HCT116 (cell line): ENCODE measurements around the gene PRKCQ. TPM values are rescaled to one million over a fixed set of nuclear protein-coding genes. Genes with fewer than 3 reads are reported as not detected.

Source experiments
- ATAC-seq: fragments of 200-7000 bp; cut with Tn5 transposase; 2 replicates; pipeline ENCODE4 v1.9.1; 2020; ENCODE audit warnings: mild to moderate bottlenecking, moderate library complexity
- BruUV-seq: library from RNA; stranded (reverse); fragments of 400-500 nt; replicated peaks from 2 replicates; lab custom pipeline; 2021; lab: Mats Ljungman, UMichigan
- CTCF ChIA-PET: fragments of 300-600 bp; sonication (Branson Sonifier 250); formaldehyde crosslinking; loops from one replicate; lab custom pipeline; 2021; ENCODE audit warnings: antibody characterized with exemption; lab: Charles Lee
- POLR2A ChIA-PET: fragments of 300-600, 350-600 bp; sonication (Branson Sonifier 250); formaldehyde crosslinking; loops from one replicate; lab custom pipeline; 2021; ENCODE audit warnings: antibody characterized with exemption; lab: Charles Lee
- RAD21 ChIA-PET, 2 experiments: fragments of 300-600 bp; sonication (Branson Sonifier 250); formaldehyde crosslinking; loops; one replicate each; lab custom pipeline; 2023; ENCODE audit warnings: low total read pairs in 2 of 2; ENCODE audit not compliant: uncharacterized antibody in 2 of 2, unreplicated experiment in 2 of 2, low non-redundant PET in 1 of 2; lab: Charles Lee
- DNase-seq: peaks from one replicate; pipeline ENCODE4 v3.0.0-alpha.2; 2010; ENCODE audit warnings: low read depth, low spot score
- H2AFZ ChIP-seq: fragments of 200-600 bp; shearing (Covaris generic), sonication (generic); 2 replicates; pipeline ENCODE4 v1.6.1; 2017; ENCODE audit warnings: low read depth, mixed run types, mixed read lengths, antibody characterized with exemption, low read length; ENCODE audit not compliant: poor library complexity, severe bottlenecking
- H3K27ac ChIP-seq: 2 replicates; pipeline ENCODE4 v1.5.1; 2012; ENCODE audit warnings: low read depth, low read length
- H3K27me3 ChIP-seq: fragments of 200-600 bp; sonication (generic); 2 replicates; pipeline ENCODE4 v1.6.1; 2016; ENCODE audit warnings: mixed run types, low read length, mixed read lengths; ENCODE audit not compliant: insufficient read depth
- H3K36me3 ChIP-seq, 2 experiments: fragments of 200-500 bp in 1 of 2; fragments of 200-600 bp in 1 of 2; sonication (Bioruptor generic) in 1 of 2; sonication (generic) in 1 of 2; 2 replicates each; pipeline versions ENCODE4 v1.5.1 to v1.6.1; 2014 to 2016; ENCODE audit warnings: low read length in 2 of 2, inconsistent platforms in 1 of 2, mixed read lengths in 1 of 2, mixed run types in 1 of 2; ENCODE audit not compliant: insufficient read depth in 2 of 2, control insufficient read depth in 1 of 2
- H3K4me1 ChIP-seq, 2 experiments: fragments of 200-600 bp in 1 of 2; sonication (generic) in 1 of 2; 2 replicates each; pipeline versions ENCODE4 v1.5.1 to v1.6.1; 2012 to 2017; ENCODE audit warnings: low read length in 2 of 2, inconsistent platforms in 1 of 2, mild to moderate bottlenecking in 1 of 2, mixed read lengths in 1 of 2, mixed run types in 1 of 2, moderate library complexity in 1 of 2; ENCODE audit not compliant: insufficient read depth in 2 of 2, control insufficient read depth in 1 of 2
- H3K4me2 ChIP-seq: fragments of 200-600 bp; sonication (generic); 2 replicates; pipeline ENCODE4 v1.6.1; 2017; ENCODE audit warnings: mixed run types, low read length, mixed read lengths
- H3K4me3 ChIP-seq, 2 experiments: fragments of 200-600 bp in 1 of 2; sonication (generic) in 1 of 2; replicated peaks in 1 of 2; 2 replicates each; pipeline ENCODE4 v1.5.1; 2011 to 2016; ENCODE audit warnings: low read length in 2 of 2, control low read depth in 1 of 2, low read depth in 1 of 2, mild to moderate bottlenecking in 1 of 2, mixed read lengths in 1 of 2, mixed run types in 1 of 2
- H3K79me2 ChIP-seq: fragments of 200-600 bp; sonication (generic); 2 replicates; pipeline ENCODE4 v1.6.1; 2017; ENCODE audit warnings: mild to moderate bottlenecking, mixed run types, low read length, moderate library complexity, mixed read lengths; ENCODE audit not compliant: insufficient read depth
- H3K9ac ChIP-seq: fragments of 200-600 bp; sonication (generic); 2 replicates; pipeline ENCODE4 v1.6.1; 2016; ENCODE audit warnings: low read length, mixed read lengths
- H3K9me2 ChIP-seq: fragments of 200-600 bp; sonication (generic), shearing (Covaris generic); 2 replicates; pipeline ENCODE4 v1.6.1; 2017; ENCODE audit warnings: mixed run types, mild to moderate bottlenecking, moderate library complexity; ENCODE audit not compliant: insufficient read depth
- H3K9me3 ChIP-seq, 2 experiments: fragments of 200-500 bp in 1 of 2; fragments of 200-600 bp in 1 of 2; sonication (Bioruptor generic) in 1 of 2; sonication (generic) in 1 of 2; 2 replicates each; pipeline ENCODE4 v1.6.1; 2014 to 2017; ENCODE audit warnings: low read length in 2 of 2, mixed read lengths in 2 of 2, inconsistent platforms in 1 of 2, low read depth in 1 of 2, mild to moderate bottlenecking in 1 of 2, mixed run types in 1 of 2, moderate library complexity in 1 of 2; ENCODE audit not compliant: control insufficient read depth in 1 of 2, insufficient read depth in 1 of 2
- H4K20me1 ChIP-seq: fragments of 200-600 bp; sonication (generic), shearing (Covaris generic); 2 replicates; pipeline ENCODE4 v1.6.1; 2017; ENCODE audit warnings: mixed run types, mild to moderate bottlenecking, moderate library complexity; ENCODE audit not compliant: insufficient read depth
- CBX3 ChIP-seq: IDR thresholded peaks from 2 replicates; pipeline ENCODE4 v1.6.1; 2012; ENCODE audit warnings: low read depth
- CEBPB ChIP-seq: IDR thresholded peaks from 2 replicates; pipeline ENCODE4 v1.6.1; 2012; ENCODE audit warnings: low read depth
- ELF1 ChIP-seq: IDR thresholded peaks from 2 replicates; pipeline ENCODE4 v1.6.1; 2012; ENCODE audit warnings: low read depth, borderline replicate concordance
- EZH2 ChIP-seq: fragments of 200-600 bp; sonication (generic); IDR thresholded peaks from 2 replicates; pipeline ENCODE4 v1.6.1; 2017; ENCODE audit warnings: antibody characterized with exemption, mixed run types
- EZH2phosphoT487 ChIP-seq: fragments of 200-600 bp; IDR thresholded peaks from 2 replicates; pipeline ENCODE4 v1.6.1; 2018; ENCODE audit warnings: antibody characterized with exemption, borderline replicate concordance
- FOSL1 ChIP-seq: IDR thresholded peaks from 2 replicates; pipeline ENCODE4 v1.6.1; 2012; ENCODE audit warnings: low read depth
- POLR2A ChIP-seq: IDR thresholded peaks from 2 replicates; pipeline ENCODE4 v1.7.0; 2011; ENCODE audit warnings: borderline replicate concordance; ENCODE audit not compliant: insufficient read depth, insufficient read length; ENCODE audit errors: extremely low read depth
- POLR2AphosphoS5 ChIP-seq: IDR thresholded peaks from 2 replicates; pipeline ENCODE4 v1.6.1; 2011; ENCODE audit warnings: mild to moderate bottlenecking, low read depth, low read length, moderate library complexity
- RAD21 ChIP-seq: IDR thresholded peaks from 2 replicates; pipeline ENCODE4 v1.6.1; 2012; ENCODE audit warnings: low read depth, mild to moderate bottlenecking
- SIN3A ChIP-seq: IDR thresholded peaks from 2 replicates; pipeline ENCODE4 v1.6.1; 2012; ENCODE audit warnings: low read depth
- SRF ChIP-seq: IDR thresholded peaks from 2 replicates; pipeline ENCODE4 v1.6.1; 2012; ENCODE audit warnings: low read depth
- TCF7L2 ChIP-seq: IDR thresholded peaks from 2 replicates; pipeline ENCODE4 v1.7.0; 2011; ENCODE audit warnings: borderline replicate concordance, inconsistent platforms; ENCODE audit not compliant: insufficient read depth, insufficient read length; ENCODE audit errors: extremely low read depth
- YY1 ChIP-seq: IDR thresholded peaks from 2 replicates; pipeline ENCODE4 v1.6.1; 2011; ENCODE audit warnings: low read length, low read depth, moderate library complexity, mild to moderate bottlenecking; ENCODE audit not compliant: insufficient replicate concordance; ENCODE audit errors: extremely low read depth
- ZNF274 ChIP-seq: fragments of 200-500 bp; sonication (Bioruptor generic); IDR thresholded peaks from 2 replicates; pipeline ENCODE4 v1.6.1; 2014; ENCODE audit warnings: mild to moderate bottlenecking, low read depth, low read length, inconsistent platforms
- intact Hi-C: fragments of 100-400 bp; cut with micrococcal nuclease; formaldehyde crosslinking; loops from 2 replicates; pipeline ENCODE4 v1.10.0; 2022
- total RNA-seq: library from RNA; stranded (reverse); gene quantifications from one replicate; pipeline ENCODE4 v1.2.1, GENCODE V29; 2021; ENCODE audit not compliant: unreplicated experiment
- TF ChIP-seq, protein P1 (sequence below): IDR thresholded peaks from 2 replicates; pipeline ENCODE4 v1.6.1; 2012
- TF ChIP-seq, protein P2 (sequence below), 3 experiments: fragments of 200-600 bp in 1 of 3; sonication (generic) in 1 of 3; IDR thresholded peaks in 2 of 3; conservative IDR thresholded peaks in 1 of 3; 2 replicates each; pipeline ENCODE4 v1.5.1; 2012 to 2017; ENCODE audit warnings: low read depth in 2 of 3, low read length in 2 of 3, antibody characterized with exemption in 1 of 3, borderline replicate concordance in 1 of 3, control low read depth in 1 of 3, mild to moderate bottlenecking in 1 of 3, mixed read lengths in 1 of 3, mixed run types in 1 of 3, moderate library complexity in 1 of 3; ENCODE audit not compliant: insufficient read depth in 1 of 3

The PRKCQ gene
- total RNA-seq, 1 experiment from 2014 or later: 0.54 TPM

DNA sequence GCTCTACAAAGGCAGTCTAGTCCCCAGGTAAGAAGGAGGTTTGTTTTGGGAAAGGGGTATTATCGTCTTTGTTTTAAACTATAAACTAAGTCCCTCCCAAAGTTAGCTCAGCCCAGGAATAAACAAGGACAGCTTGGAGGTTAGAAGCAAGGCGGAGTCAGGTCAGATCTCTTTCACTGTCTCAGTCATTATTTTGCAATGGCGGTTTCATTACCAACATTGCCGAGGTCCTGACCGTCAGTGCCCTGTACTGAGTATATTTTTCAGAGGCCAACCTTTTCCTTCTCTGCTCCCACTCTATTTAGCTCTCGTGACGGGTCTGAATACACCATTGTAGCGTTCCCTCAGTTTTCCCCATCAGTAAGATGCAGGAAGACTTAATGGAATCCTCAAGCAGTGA lies 184.5 kb downstream of the PRKCQ start:
- Histone ChIP-seq H3K9ac (no peak overlapping the region), H3K9me2 (no peaks in the 10 kb centered on the region), H3K4me3 (no peak overlapping the region), H3K4me1 (no peaks in the 10 kb centered on the region), H3K9me3 (peaks cover 0 to 3% of the 10 kb centered on the region in 2 experiments; a peak in 1 of 4 replicates), H3K36me3 (no peaks in the 10 kb centered on the region), H4K20me1 (no peaks in the 10 kb centered on the region), H3K79me2 (no peaks in the 10 kb centered on the region), H3K4me2 (no peak overlapping the region), H3K27ac (no peak overlapping the region), H3K27me3 (no peaks in the 10 kb centered on the region), H2AFZ (no peak overlapping the region)
- TF ChIP-seq RAD21: no peak
- TF ChIP-seq EZH2phosphoT487: no peak
- TF ChIP-seq EZH2: no peak
- TF ChIP-seq ZNF274: no peak
- TF ChIP-seq FOSL1: no peak
- TF ChIP-seq, protein P1, sequence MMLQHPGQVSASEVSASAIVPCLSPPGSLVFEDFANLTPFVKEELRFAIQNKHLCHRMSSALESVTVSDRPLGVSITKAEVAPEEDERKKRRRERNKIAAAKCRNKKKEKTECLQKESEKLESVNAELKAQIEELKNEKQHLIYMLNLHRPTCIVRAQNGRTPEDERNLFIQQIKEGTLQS: no peak
- ChIA-PET CTCF (no interaction called here), RAD21 (no interaction called here), POLR2A (no interaction called here)
- intact Hi-C loops: no loop called here
- DNase-seq: no peak
- no peak for ATAC-seq
- BruUV-seq: no TSS peak

GRCh38 chr10:6394084-6394483 lies 186.0 kb downstream of the PRKCQ start:
- no peaks in the 10 kb centered on the region for H3K27me3 ChIP-seq
- CTCF ChIA-PET: no interaction called here
- RAD21 ChIA-PET: no interaction called here
- no peaks in the 10 kb centered on the region for H3K79me2 ChIP-seq
- intact Hi-C loops: no loop called here
- H3K4me2 ChIP-seq: no peak overlapping the region
- H2AFZ ChIP-seq: no peak overlapping the region
- H3K4me1 ChIP-seq: no peaks in the 10 kb centered on the region
- ATAC-seq (no peak), DNase-seq (no peak)
- no peaks in the 10 kb centered on the region for H3K9me2 ChIP-seq
- H3K27ac ChIP-seq: no peak overlapping the region
- H3K4me3 ChIP-seq: no peak overlapping the region
- H3K9me3 ChIP-seq: peaks cover 0 to 3% of the 10 kb centered on the region in 2 experiments; a peak in 1 of 4 replicates
- no TSS peak for BruUV-seq
- H3K9ac ChIP-seq: no peak overlapping the region
- POLR2A ChIA-PET: no interaction called here
- no peaks in the 10 kb centered on the region for H4K20me1 ChIP-seq
- H3K36me3 ChIP-seq: no peaks in the 10 kb centered on the region
- TF ChIP-seq SRF (no peak), POLR2A (no peak), POLR2AphosphoS5 (no peak), ELF1 (no peak), FOSL1 (no peak), TCF7L2 (no peak), CBX3 (no peak), EZH2phosphoT487 (no peak), YY1 (no peak), ZNF274 (no peak), CEBPB (no peak), SIN3A (no peak), RAD21 (no peak)
- TF ChIP-seq, protein P2, sequence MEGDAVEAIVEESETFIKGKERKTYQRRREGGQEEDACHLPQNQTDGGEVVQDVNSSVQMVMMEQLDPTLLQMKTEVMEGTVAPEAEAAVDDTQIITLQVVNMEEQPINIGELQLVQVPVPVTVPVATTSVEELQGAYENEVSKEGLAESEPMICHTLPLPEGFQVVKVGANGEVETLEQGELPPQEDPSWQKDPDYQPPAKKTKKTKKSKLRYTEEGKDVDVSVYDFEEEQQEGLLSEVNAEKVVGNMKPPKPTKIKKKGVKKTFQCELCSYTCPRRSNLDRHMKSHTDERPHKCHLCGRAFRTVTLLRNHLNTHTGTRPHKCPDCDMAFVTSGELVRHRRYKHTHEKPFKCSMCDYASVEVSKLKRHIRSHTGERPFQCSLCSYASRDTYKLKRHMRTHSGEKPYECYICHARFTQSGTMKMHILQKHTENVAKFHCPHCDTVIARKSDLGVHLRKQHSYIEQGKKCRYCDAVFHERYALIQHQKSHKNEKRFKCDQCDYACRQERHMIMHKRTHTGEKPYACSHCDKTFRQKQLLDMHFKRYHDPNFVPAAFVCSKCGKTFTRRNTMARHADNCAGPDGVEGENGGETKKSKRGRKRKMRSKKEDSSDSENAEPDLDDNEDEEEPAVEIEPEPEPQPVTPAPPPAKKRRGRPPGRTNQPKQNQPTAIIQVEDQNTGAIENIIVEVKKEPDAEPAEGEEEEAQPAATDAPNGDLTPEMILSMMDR (IDR thresholded peaks at IDR 0.05 in 2 of 3, conservative IDR thresholded peaks at IDR 0.05 in 1 of 3; ENCODE audit: borderline replicate concordance in 1 of 3, insufficient read depth in 1 of 3, low read depth in 2 of 3, low read length in 2 of 3): no peak
